ENCODE data around the gene ABCA13.

The ABCA13 gene

GRCh38 chr7:48617993-48618392 is 446.7 kb downstream of the ABCA13 start:
- no peaks in the 10 kb centered on the region for H3K4me1 ChIP-seq
- TF ChIP-seq, protein P1, sequence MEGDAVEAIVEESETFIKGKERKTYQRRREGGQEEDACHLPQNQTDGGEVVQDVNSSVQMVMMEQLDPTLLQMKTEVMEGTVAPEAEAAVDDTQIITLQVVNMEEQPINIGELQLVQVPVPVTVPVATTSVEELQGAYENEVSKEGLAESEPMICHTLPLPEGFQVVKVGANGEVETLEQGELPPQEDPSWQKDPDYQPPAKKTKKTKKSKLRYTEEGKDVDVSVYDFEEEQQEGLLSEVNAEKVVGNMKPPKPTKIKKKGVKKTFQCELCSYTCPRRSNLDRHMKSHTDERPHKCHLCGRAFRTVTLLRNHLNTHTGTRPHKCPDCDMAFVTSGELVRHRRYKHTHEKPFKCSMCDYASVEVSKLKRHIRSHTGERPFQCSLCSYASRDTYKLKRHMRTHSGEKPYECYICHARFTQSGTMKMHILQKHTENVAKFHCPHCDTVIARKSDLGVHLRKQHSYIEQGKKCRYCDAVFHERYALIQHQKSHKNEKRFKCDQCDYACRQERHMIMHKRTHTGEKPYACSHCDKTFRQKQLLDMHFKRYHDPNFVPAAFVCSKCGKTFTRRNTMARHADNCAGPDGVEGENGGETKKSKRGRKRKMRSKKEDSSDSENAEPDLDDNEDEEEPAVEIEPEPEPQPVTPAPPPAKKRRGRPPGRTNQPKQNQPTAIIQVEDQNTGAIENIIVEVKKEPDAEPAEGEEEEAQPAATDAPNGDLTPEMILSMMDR (IDR thresholded peaks at IDR 0.05) = no peak
- no peaks in the 10 kb centered on the region for H3K9me3 ChIP-seq (ENCODE audit: control insufficient read depth, low read length)
- H3K27ac ChIP-seq = no peak overlapping the region
- H3K4me3 ChIP-seq (ENCODE audit: low read depth, low read length) = no peak overlapping the region
- H3K9ac ChIP-seq = no peak overlapping the region
- H2AFZ ChIP-seq = no peak overlapping the region
- H3K27me3 ChIP-seq (ENCODE audit: control insufficient read depth, insufficient read depth, low read length) = no peaks in the 10 kb centered on the region
- no peaks in the 10 kb centered on the region for H3K36me3 ChIP-seq (ENCODE audit: control insufficient read depth, insufficient read depth, low read length)
- no peak overlapping the region for H3K4me2 ChIP-seq (ENCODE audit: low read length)
- no peaks in the 10 kb centered on the region for H3K79me2 ChIP-seq

GRCh38 chr7:48621076-48621475 is 449.8 kb downstream of the ABCA13 start:
- Histone ChIP-seq H3K9me3 (ENCODE audit: control insufficient read depth, low read length) (no peaks in the 10 kb centered on the region), H3K27ac (no peak overlapping the region), H3K27me3 (ENCODE audit: control insufficient read depth, insufficient read depth, low read length) (no peaks in the 10 kb centered on the region), H3K4me1 (no peaks in the 10 kb centered on the region), H3K9ac (no peak overlapping the region), H3K36me3 (ENCODE audit: control insufficient read depth, insufficient read depth, low read length) (no peaks in the 10 kb centered on the region), H3K4me3 (ENCODE audit: low read depth, low read length) (no peak overlapping the region), H3K79me2 (no peaks in the 10 kb centered on the region), H3K4me2 (ENCODE audit: low read length) (no peak overlapping the region), H2AFZ (no peak overlapping the region)
- TF ChIP-seq, protein P1 (IDR thresholded peaks at IDR 0.05) = no peak

GRCh38 chr7:48627164-48627563 is 455.9 kb downstream of the ABCA13 start:
- Histone ChIP-seq H3K36me3 (ENCODE audit: control insufficient read depth, insufficient read depth, low read length) (no peaks in the 10 kb centered on the region), H3K27me3 (ENCODE audit: control insufficient read depth, insufficient read depth, low read length) (no peaks in the 10 kb centered on the region), H3K9me3 (ENCODE audit: control insufficient read depth, low read length) (no peaks in the 10 kb centered on the region), H3K4me3 (ENCODE audit: low read depth, low read length) (no peak overlapping the region), H3K4me2 (ENCODE audit: low read length) (no peak overlapping the region), H2AFZ (no peak overlapping the region), H3K4me1 (no peaks in the 10 kb centered on the region), H3K27ac (no peak overlapping the region), H3K9ac (no peak overlapping the region), H3K79me2 (no peaks in the 10 kb centered on the region)
- TF ChIP-seq, protein P1 (IDR thresholded peaks at IDR 0.05) = no peak

DNA sequence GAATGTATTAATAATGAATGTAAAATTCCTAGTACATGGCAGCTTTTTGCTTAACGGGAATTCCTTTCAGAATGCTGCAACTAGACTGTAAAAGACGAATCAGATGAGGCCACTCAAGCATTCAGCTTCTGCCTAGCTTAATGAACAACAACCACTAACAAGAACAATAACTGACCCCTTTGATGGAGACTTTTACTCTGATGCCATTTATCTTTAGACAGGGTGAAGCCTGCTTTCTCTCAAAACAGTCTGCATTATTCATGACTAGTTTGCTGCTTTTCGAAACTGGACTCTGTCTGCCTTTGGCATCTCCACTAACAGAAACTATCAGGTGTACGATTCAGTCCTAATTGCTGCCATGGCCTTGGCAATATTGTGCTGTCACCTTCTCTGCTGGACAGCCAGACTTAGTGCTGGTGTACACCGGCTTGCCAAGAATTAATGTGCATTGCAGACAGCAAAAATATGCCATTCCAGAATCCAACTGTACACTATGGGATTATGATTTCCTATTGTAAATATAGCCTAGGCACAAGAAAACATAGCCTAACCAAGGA is 457.6 kb downstream of the ABCA13 start:
- H2AFZ ChIP-seq = no peak overlapping the region
- H3K36me3 ChIP-seq (ENCODE audit: control insufficient read depth, insufficient read depth, low read length) = no peaks in the 10 kb centered on the region
- no peak overlapping the region for H3K27ac ChIP-seq
- no peaks in the 10 kb centered on the region for H3K79me2 ChIP-seq
- no peak overlapping the region for H3K9ac ChIP-seq
- H3K27me3 ChIP-seq (ENCODE audit: control insufficient read depth, insufficient read depth, low read length) = no peaks in the 10 kb centered on the region
- TF ChIP-seq, protein P1 (IDR thresholded peaks at IDR 0.05) = no peak
- H3K4me2 ChIP-seq (ENCODE audit: low read length) = no peak overlapping the region
- H3K4me1 ChIP-seq = no peaks in the 10 kb centered on the region
- no peaks in the 10 kb centered on the region for H3K9me3 ChIP-seq (ENCODE audit: control insufficient read depth, low read length)
- H3K4me3 ChIP-seq (ENCODE audit: low read depth, low read length) = no peak overlapping the region

- Histone ChIP-seq H3K4me2 (ENCODE audit: low read length) (no peak overlapping the region), H2AFZ (no peak overlapping the region), H3K36me3 (ENCODE audit: control insufficient read depth, insufficient read depth, low read length) (no peaks in the 10 kb centered on the region), H3K79me2 (no peaks in the 10 kb centered on the region), H3K4me1 (no peaks in the 10 kb centered on the region), H3K27ac (no peak overlapping the region), H3K9me3 (ENCODE audit: control insufficient read depth, low read length) (no peaks in the 10 kb centered on the region), H3K4me3 (ENCODE audit: low read depth, low read length) (no peak overlapping the region), H3K9ac (no peak overlapping the region), H3K27me3 (ENCODE audit: control insufficient read depth, insufficient read depth, low read length) (no peaks in the 10 kb centered on the region)
- TF ChIP-seq, protein P1 (IDR thresholded peaks at IDR 0.05) = no peak
Observed at GRCh38 chr7:48634116-48634632, 462.9 kb downstream of the ABCA13 start.

Measured in parathyroid adenoma (tissue), 2 donors.